Measurements from ENCODE around the gene SETD3. TPM values are rescaled to one million over a fixed set of nuclear protein-coding genes. Genes with fewer than 3 reads are reported as not detected.

Gene SETD3
- total and polyA plus RNA-seq, 2 experiments from 2014 or later, result 43.3 to 54.6 TPM

DNA sequence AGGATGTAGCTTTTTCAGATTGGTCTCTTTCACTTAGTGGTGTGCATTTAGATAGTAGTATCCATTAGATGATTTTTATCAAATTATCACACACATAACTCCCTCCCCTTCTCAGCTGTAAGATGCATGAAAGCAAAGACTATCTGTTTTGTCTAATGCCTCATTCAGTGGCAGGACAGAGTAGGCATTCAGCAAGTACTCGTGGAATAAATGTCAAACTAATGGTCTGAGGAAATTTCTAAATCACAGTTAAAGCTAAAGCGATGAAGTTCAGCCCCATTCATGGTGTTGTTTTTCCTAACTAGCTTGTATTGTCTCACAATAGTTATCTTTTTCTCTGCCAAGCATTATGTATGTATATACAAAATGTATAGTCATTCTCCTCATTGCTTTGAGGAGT lies 16.7 kb upstream of the SETD3 start:
- no peak for DNase-seq
- H3K4me2 ChIP-seq (ENCODE audit: unreplicated experiment), result no peak overlapping the region
- 100% methylated on average over 2 of the region's 2 CpGs for WGBS, 2 experiments (ENCODE audit: low coverage in 1 of 2, low lambda C conversion rate in 2 of 2, missing lambda C conversion rate in 2 of 2)
- H3K27ac ChIP-seq, result no peak overlapping the region
- no peak overlapping the region for H2AFZ ChIP-seq
- H3K9me3 ChIP-seq (ENCODE audit: low read depth), result no peaks in the 10 kb centered on the region
- H3K27me3 ChIP-seq (replicated peaks; ENCODE audit: insufficient read depth), result no peaks in the 10 kb centered on the region
- no peak overlapping the region for H3K4me3 ChIP-seq
- in situ Hi-C loops (cut with MboI), result no loop called here
- 0 out of 2 replicates have a peak, but pooled peaks cover 2% of the 10 kb centered on the region for H3F3A ChIP-seq (ENCODE audit: insufficient read depth)
- TF ChIP-seq EZH2phosphoT487 (IDR thresholded peaks at IDR 0.05; ENCODE audit: insufficient read depth, low read depth) (no peak), EZH2 (IDR thresholded peaks at IDR 0.05; ENCODE audit: insufficient read depth, poor library complexity, severe bottlenecking) (no peak)
- H3K79me2 ChIP-seq (ENCODE audit: insufficient read depth), result peaks cover 88% of the 10 kb centered on the region
- H3K9ac ChIP-seq, result no peak overlapping the region
- H4K20me1 ChIP-seq (ENCODE audit: insufficient read depth), result peaks cover 8% of the 10 kb centered on the region; the same call in 1 of the 2 replicates
- H3K4me1 ChIP-seq (ENCODE audit: insufficient read depth), result no peaks in the 10 kb centered on the region
- H3K36me3 ChIP-seq (ENCODE audit: low read depth), result peaks cover 67% of the 10 kb centered on the region
- H3K9me2 ChIP-seq (ENCODE audit: insufficient read depth), result no peaks in the 10 kb centered on the region

DNA sequence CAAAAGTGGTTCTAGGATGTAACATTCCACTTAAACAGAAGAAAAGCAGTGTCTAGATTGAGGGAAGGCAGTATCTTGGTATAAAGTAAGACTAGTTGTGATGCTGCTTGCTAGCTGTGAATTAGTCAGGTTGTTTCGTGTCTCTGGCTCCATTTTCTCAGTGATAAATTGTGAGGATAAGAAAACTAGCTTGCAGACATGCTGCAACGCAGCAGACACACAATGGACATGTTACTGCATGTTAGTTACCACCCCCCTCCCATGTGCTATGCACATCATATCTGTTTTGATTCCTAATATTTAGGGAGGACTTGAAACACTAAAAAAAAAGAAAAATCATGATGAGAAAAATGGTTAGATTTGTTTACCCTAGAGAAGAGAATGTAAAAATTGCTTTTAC lies 3.4 kb upstream of the SETD3 start:
- 48 to 55% methylated on average over 2 of the region's 2 CpGs for WGBS, 2 experiments (ENCODE audit: low coverage in 1 of 2, low lambda C conversion rate in 2 of 2, missing lambda C conversion rate in 2 of 2)
- DNase-seq, result peak; percentile 26
- peaks cover 86% of the 10 kb centered on the region for H3K79me2 ChIP-seq (ENCODE audit: insufficient read depth)
- peaks cover 19% of the 10 kb centered on the region for H3K4me1 ChIP-seq (ENCODE audit: insufficient read depth)
- peaks cover 53% of the 10 kb centered on the region for H4K20me1 ChIP-seq (ENCODE audit: insufficient read depth)
- H3K36me3 ChIP-seq (ENCODE audit: low read depth), result no peaks in the 10 kb centered on the region
- H3K4me3 ChIP-seq, result no peak overlapping the region
- H3K9me2 ChIP-seq (ENCODE audit: insufficient read depth), result no peaks in the 10 kb centered on the region
- H3K27ac ChIP-seq, result no peak overlapping the region
- H2AFZ ChIP-seq, result no peak overlapping the region
- no peak for TF ChIP-seq EZH2phosphoT487 (IDR thresholded peaks at IDR 0.05; ENCODE audit: insufficient read depth, low read depth)
- no peak for TF ChIP-seq EZH2 (IDR thresholded peaks at IDR 0.05; ENCODE audit: insufficient read depth, poor library complexity, severe bottlenecking)
- H3K4me2 ChIP-seq (ENCODE audit: unreplicated experiment), result no peak overlapping the region
- no peaks in the 10 kb centered on the region for H3K27me3 ChIP-seq (replicated peaks; ENCODE audit: insufficient read depth)
- in situ Hi-C loops (cut with MboI), result no loop called here
- H3K9ac ChIP-seq, result no peak overlapping the region
- H3K9me3 ChIP-seq (ENCODE audit: low read depth), result no peaks in the 10 kb centered on the region
- H3F3A ChIP-seq (ENCODE audit: insufficient read depth), result peaks cover 7% of the 10 kb centered on the region; the same call in 1 of the 2 replicates

DNA sequence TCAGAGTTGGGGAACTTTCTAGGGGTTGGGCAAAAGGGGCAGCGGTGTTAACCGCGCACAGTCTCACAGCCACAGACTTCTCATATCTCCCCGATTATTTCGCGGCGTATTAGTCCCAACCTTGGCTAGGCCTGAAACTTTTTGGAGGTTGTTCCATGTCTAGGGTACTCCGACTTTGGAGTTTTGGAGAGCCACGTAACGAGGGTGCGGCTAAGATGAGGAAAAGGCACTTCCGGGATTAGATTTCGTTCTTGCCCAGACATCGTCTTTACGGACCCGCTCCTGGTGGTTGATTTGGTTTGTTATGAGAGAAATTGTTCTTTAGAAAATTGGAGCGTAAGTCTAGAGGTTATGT lies 1.1 kb upstream of the SETD3 start:
- 1% methylated on average over 17 of the region's 17 CpGs for WGBS, 2 experiments (ENCODE audit: low coverage in 1 of 2, low lambda C conversion rate in 2 of 2, missing lambda C conversion rate in 2 of 2)
- Histone ChIP-seq H3K4me1 (ENCODE audit: insufficient read depth) (peaks cover 38% of the 10 kb centered on the region), H3K27ac (peak overlapping the region; percentile 96), H3K9ac (peak overlapping the region; percentile 99), H2AFZ (peak overlapping the region; percentile 51), H3F3A (ENCODE audit: insufficient read depth) (peaks cover 15% of the 10 kb centered on the region; the same call in 1 of the 2 replicates), H3K9me3 (ENCODE audit: low read depth) (no peaks in the 10 kb centered on the region), H3K79me2 (ENCODE audit: insufficient read depth) (peaks cover 86% of the 10 kb centered on the region), H4K20me1 (ENCODE audit: insufficient read depth) (peaks cover 34% of the 10 kb centered on the region), H3K9me2 (ENCODE audit: insufficient read depth) (no peaks in the 10 kb centered on the region), H3K27me3 (replicated peaks; ENCODE audit: insufficient read depth) (no peaks in the 10 kb centered on the region), H3K36me3 (ENCODE audit: low read depth) (no peaks in the 10 kb centered on the region), H3K4me3 (peak overlapping the region; percentile 94), H3K4me2 (ENCODE audit: unreplicated experiment) (peak overlapping the region; percentile 86)
- in situ Hi-C loops (cut with MboI), result no loop called here
- peak; percentile 81 for DNase-seq
- no peak for TF ChIP-seq EZH2 (IDR thresholded peaks at IDR 0.05; ENCODE audit: insufficient read depth, poor library complexity, severe bottlenecking)
- no peak for TF ChIP-seq EZH2phosphoT487 (IDR thresholded peaks at IDR 0.05; ENCODE audit: insufficient read depth, low read depth)

DNA sequence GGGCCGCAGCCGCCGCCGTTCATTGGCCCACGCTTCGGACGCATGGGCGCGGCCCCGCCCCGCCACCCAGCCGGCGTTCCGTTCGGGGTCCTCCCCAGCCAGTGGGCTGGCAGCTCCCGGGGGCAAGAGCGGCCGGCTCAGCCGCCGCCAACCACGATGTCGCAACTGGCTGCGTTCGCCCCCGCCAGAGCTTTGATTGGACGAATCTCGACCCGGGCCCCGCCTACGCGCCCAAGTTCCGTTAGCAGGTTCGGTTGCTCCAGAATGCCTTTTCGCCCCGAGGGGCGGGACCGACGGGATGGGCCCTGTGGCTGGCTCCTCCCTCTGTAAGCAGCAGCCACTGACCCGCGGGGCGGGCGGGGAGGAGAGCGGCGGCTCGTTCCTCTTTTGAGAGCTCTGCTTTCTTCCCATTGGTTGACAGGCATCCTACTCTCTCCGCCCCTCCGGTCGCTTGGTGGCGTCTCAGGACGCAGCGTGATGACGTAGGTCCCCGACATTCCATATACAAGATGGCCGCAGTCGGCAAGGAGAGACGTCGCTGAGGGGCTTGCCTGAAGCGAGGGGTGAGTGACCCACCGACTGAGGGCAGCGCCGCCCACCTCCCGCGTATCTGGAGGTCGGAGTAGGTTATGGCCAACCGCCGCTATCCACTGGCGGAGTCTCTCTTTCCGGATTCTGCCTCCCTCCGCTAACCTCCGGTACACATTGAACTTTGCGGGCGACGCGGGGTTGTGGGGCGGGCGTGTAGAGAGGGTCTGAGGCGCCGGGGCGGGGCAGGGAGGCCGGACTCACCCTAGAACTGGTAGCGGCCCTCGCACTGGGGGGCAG lies 472 bp upstream of the SETD3 start, which contains the start of gene CCNK:
CCNK (plus strand) TSS at position 493 of the 828 bp plus-strand sequence. CDS start 11,269 bp downstream, outside the sequence.
- Histone ChIP-seq H3K4me3 (peak within 1 kb of the TSS; percentile 94), H3F3A (ENCODE audit: insufficient read depth) (peaks cover 15% of the 10 kb centered on the region; the same call in 1 of the 2 replicates), H4K20me1 (ENCODE audit: insufficient read depth) (peaks cover 29% of the 10 kb centered on the region), H3K36me3 (ENCODE audit: low read depth) (no peaks in the 10 kb centered on the region), H3K79me2 (ENCODE audit: insufficient read depth) (peaks cover 86% of the 10 kb centered on the region), H2AFZ (peak within 1 kb of the TSS; percentile 66), H3K4me1 (ENCODE audit: insufficient read depth) (peaks cover 41% of the 10 kb centered on the region), H3K27ac (peak within 1 kb of the TSS; percentile 96), H3K4me2 (ENCODE audit: unreplicated experiment) (peak within 1 kb of the TSS; percentile 96), H3K9me2 (ENCODE audit: insufficient read depth) (no peaks in the 10 kb centered on the region), H3K9ac (peak within 1 kb of the TSS; percentile 99), H3K27me3 (replicated peaks; ENCODE audit: insufficient read depth) (no peaks in the 10 kb centered on the region), H3K9me3 (ENCODE audit: low read depth) (no peaks in the 10 kb centered on the region)
- in situ Hi-C loops (cut with MboI), result no loop called here
- TF ChIP-seq EZH2 (IDR thresholded peaks at IDR 0.05; ENCODE audit: insufficient read depth, poor library complexity, severe bottlenecking), result no peak
- no peak for TF ChIP-seq EZH2phosphoT487 (IDR thresholded peaks at IDR 0.05; ENCODE audit: insufficient read depth, low read depth)
- 0 to 1% methylated on average over 67 to 69 of the region's 82 CpGs for WGBS, 2 experiments (ENCODE audit: low coverage in 1 of 2, low lambda C conversion rate in 2 of 2, missing lambda C conversion rate in 2 of 2)
- DNase-seq, result peak; percentile 100

Measured in GM23248 (cell line).